HL-60 (cell line): ENCODE data around the gene NTNG2.
A peak's percentile ranks its signal among the peaks of the same experiment; 100 is the strongest.

ENCODE experiments used
- DNase-seq, 2 experiments: peaks; one replicate each; pipeline ENCODE4 v3.0.0-alpha.2; 2010 to 2020; ENCODE audit warnings: low read depth in 1 of 2, low spot score in 1 of 2
- H3K27ac ChIP-seq: fragments of 250-450 bp; sonication (Bioruptor Pico); replicated peaks from 2 replicates; pipeline ENCODE4 v1.5.1; 2020; ENCODE audit warnings: mild to moderate bottlenecking, moderate library complexity
- H3K27me3 ChIP-seq: fragments of 250-450 bp; sonication (Bioruptor Pico); 2 replicates; pipeline ENCODE4 v1.5.1; 2021; ENCODE audit warnings: mild to moderate bottlenecking, moderate library complexity; ENCODE audit not compliant: insufficient read depth, poor library complexity, severe bottlenecking
- H3K4me3 ChIP-seq: replicated peaks from 2 replicates; pipeline ENCODE4 v1.5.1; 2011; ENCODE audit warnings: mild to moderate bottlenecking, control low read depth, low read length; ENCODE audit not compliant: insufficient read depth
- CTCF ChIP-seq: IDR thresholded peaks from one replicate; pipeline ENCODE4 v1.5.1; 2011; ENCODE audit warnings: low read length, control low read depth, inconsistent platforms; ENCODE audit not compliant: insufficient read depth
- GABPA ChIP-seq: IDR thresholded peaks from 2 replicates; pipeline ENCODE4 v1.6.1; 2012; ENCODE audit warnings: low read depth
- POLR2AphosphoS5 ChIP-seq: IDR thresholded peaks from 2 replicates; pipeline ENCODE4 v1.6.1; 2012; ENCODE audit warnings: low read depth
- REST ChIP-seq: IDR thresholded peaks from 2 replicates; pipeline ENCODE4 v1.6.1; 2012; ENCODE audit warnings: low read depth; ENCODE audit not compliant: insufficient replicate concordance
- SPI1 ChIP-seq: IDR thresholded peaks from 2 replicates; pipeline ENCODE4 v1.6.1; 2012; ENCODE audit warnings: low read depth, mild to moderate bottlenecking, borderline replicate concordance

Gene NTNG2

GRCh38 chr9:132234535-132234934 is 72.7 kb downstream of the NTNG2 start:
- no peak overlapping the region for H3K4me3 ChIP-seq
- TF ChIP-seq SPI1: no peak
- TF ChIP-seq CTCF: no peak
- no peak for TF ChIP-seq POLR2AphosphoS5
- no peak for TF ChIP-seq GABPA
- H3K27ac ChIP-seq: no peak overlapping the region
- no peak for DNase-seq
- H3K27me3 ChIP-seq: no peaks in the 10 kb centered on the region

- TF ChIP-seq REST: no peak
- TF ChIP-seq POLR2AphosphoS5: no peak
- no peak for TF ChIP-seq CTCF
- TF ChIP-seq GABPA: no peak
- no peak for TF ChIP-seq SPI1
- Histone ChIP-seq H3K27ac (no peak overlapping the region), H3K27me3 (no peaks in the 10 kb centered on the region), H3K4me3 (no peak overlapping the region)
- DNase-seq: no peak
These were observed 73.3 kb downstream of the NTNG2 start for GRCh38 chr9:132235125-132235524.

- no peaks in the 10 kb centered on the region for H3K27me3 ChIP-seq
- DNase-seq: peak; percentile 61 to 76
- H3K4me3 ChIP-seq: no peak overlapping the region
- H3K27ac ChIP-seq: no peak overlapping the region
- TF ChIP-seq POLR2AphosphoS5 (no peak), CTCF (peak; percentile 87), GABPA (no peak)
These were observed 74.2 kb downstream of the NTNG2 start for GRCh38 chr9:132235894-132236661.

GRCh38 chr9:132236662-132237311 is 74.9 kb downstream of the NTNG2 start:
- no peak overlapping the region for H3K27ac ChIP-seq
- no peaks in the 10 kb centered on the region for H3K27me3 ChIP-seq
- no peak for DNase-seq
- TF ChIP-seq GABPA (no peak), POLR2AphosphoS5 (no peak), SPI1 (no peak), REST (no peak), CTCF (no peak)
- H3K4me3 ChIP-seq: no peak overlapping the region
